ENCODE measurements around the gene CDH4. TPM values are rescaled to one million over a fixed set of nuclear protein-coding genes. Genes with fewer than 3 reads are reported as not detected.

Gene CDH4
- total RNA-seq, 1 experiment from 2014 or later, result 25.0 TPM

GRCh38 chr20:61360296-61360695, 108.2 kb downstream of the CDH4 start:
- Mint-ChIP-seq H3K27me3 (ENCODE audit: insufficient read depth, unreplicated experiment) (no peaks in the 10 kb centered on the region), H3K9me3 (ENCODE audit: unreplicated experiment) (no peaks in the 10 kb centered on the region), H3K27ac (ENCODE audit: low read depth, unreplicated experiment) (no peak overlapping the region), H3K4me3 (ENCODE audit: unreplicated experiment) (no peak overlapping the region), H3K4me1 (ENCODE audit: insufficient read depth, unreplicated experiment) (no peaks in the 10 kb centered on the region), H3K36me3 (ENCODE audit: insufficient read depth, unreplicated experiment) (peaks cover 11% of the 10 kb centered on the region)
- intact Hi-C loops (cut with micrococcal nuclease), result no loop called here
- ChIA-PET POLR2A (no interaction called here), CTCF (no interaction called here)
- BruUV-seq (replicated peaks), result no TSS peak
- no peak for DNase-seq (ENCODE audit: unreplicated experiment)
- TF ChIP-seq, protein P1, sequence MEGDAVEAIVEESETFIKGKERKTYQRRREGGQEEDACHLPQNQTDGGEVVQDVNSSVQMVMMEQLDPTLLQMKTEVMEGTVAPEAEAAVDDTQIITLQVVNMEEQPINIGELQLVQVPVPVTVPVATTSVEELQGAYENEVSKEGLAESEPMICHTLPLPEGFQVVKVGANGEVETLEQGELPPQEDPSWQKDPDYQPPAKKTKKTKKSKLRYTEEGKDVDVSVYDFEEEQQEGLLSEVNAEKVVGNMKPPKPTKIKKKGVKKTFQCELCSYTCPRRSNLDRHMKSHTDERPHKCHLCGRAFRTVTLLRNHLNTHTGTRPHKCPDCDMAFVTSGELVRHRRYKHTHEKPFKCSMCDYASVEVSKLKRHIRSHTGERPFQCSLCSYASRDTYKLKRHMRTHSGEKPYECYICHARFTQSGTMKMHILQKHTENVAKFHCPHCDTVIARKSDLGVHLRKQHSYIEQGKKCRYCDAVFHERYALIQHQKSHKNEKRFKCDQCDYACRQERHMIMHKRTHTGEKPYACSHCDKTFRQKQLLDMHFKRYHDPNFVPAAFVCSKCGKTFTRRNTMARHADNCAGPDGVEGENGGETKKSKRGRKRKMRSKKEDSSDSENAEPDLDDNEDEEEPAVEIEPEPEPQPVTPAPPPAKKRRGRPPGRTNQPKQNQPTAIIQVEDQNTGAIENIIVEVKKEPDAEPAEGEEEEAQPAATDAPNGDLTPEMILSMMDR (IDR thresholded peaks at IDR 0.05; ENCODE audit: unreplicated experiment), result no peak

GRCh38 chr20:61360940-61361339, 108.9 kb downstream of the CDH4 start:
- DNase-seq (ENCODE audit: unreplicated experiment), result no peak
- H3K27ac Mint-ChIP-seq (ENCODE audit: low read depth, unreplicated experiment), result no peak overlapping the region
- H3K27me3 Mint-ChIP-seq (ENCODE audit: insufficient read depth, unreplicated experiment), result no peaks in the 10 kb centered on the region
- BruUV-seq (replicated peaks), result no TSS peak
- H3K4me3 Mint-ChIP-seq (ENCODE audit: unreplicated experiment), result no peak overlapping the region
- peaks cover 6% of the 10 kb centered on the region for H3K36me3 Mint-ChIP-seq (ENCODE audit: insufficient read depth, unreplicated experiment)
- POLR2A ChIA-PET, result no interaction called here
- H3K9me3 Mint-ChIP-seq (ENCODE audit: unreplicated experiment), result no peaks in the 10 kb centered on the region
- no peaks in the 10 kb centered on the region for H3K4me1 Mint-ChIP-seq (ENCODE audit: insufficient read depth, unreplicated experiment)
- TF ChIP-seq, protein P1 (IDR thresholded peaks at IDR 0.05; ENCODE audit: unreplicated experiment), result no peak
- intact Hi-C loops (cut with micrococcal nuclease), result no loop called here
- CTCF ChIA-PET, result no interaction called here

- Mint-ChIP-seq H3K9me3 (ENCODE audit: unreplicated experiment) (no peaks in the 10 kb centered on the region), H3K4me1 (ENCODE audit: insufficient read depth, unreplicated experiment) (no peaks in the 10 kb centered on the region), H3K27me3 (ENCODE audit: insufficient read depth, unreplicated experiment) (no peaks in the 10 kb centered on the region), H3K27ac (ENCODE audit: low read depth, unreplicated experiment) (no peak overlapping the region), H3K4me3 (ENCODE audit: unreplicated experiment) (no peak overlapping the region), H3K36me3 (ENCODE audit: insufficient read depth, unreplicated experiment) (peaks cover 6% of the 10 kb centered on the region)
- BruUV-seq (replicated peaks), result no TSS peak
- ChIA-PET POLR2A (no interaction called here), CTCF (no interaction called here)
- DNase-seq (ENCODE audit: unreplicated experiment), result no peak
- intact Hi-C loops (cut with micrococcal nuclease), result no loop called here
- TF ChIP-seq, protein P1 (IDR thresholded peaks at IDR 0.05; ENCODE audit: unreplicated experiment), result no peak
Measured at GRCh38 chr20:61361501-61361900, 109.4 kb downstream of the CDH4 start.

DNA sequence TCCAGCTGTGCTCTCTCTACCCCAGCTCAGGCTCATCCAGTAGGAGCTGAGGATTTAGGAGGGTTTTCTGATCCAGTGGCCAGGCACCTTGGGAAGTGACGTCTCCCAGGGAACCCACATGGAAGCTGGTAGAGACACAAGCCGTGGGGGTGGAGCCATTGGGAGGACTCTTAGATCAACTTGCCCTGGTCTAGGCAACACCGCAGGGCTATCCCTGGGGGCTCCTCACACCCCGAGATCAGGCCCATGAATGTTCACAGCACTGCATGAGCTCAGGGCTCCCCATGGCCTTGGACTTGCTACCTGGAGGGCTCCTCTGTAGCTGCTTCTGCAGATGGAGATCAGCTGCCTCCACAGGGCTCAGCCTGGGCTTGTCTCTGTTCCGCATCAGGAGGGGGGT, 112.1 kb downstream of the CDH4 start:
- TF ChIP-seq, protein P1 (IDR thresholded peaks at IDR 0.05; ENCODE audit: unreplicated experiment), result no peak
- ChIA-PET CTCF (interaction anchor here (0.7 kb wide), 1 partner anchor 504 kb away, joined by 3 read pairs; no protein-coding TSS in a partner anchor), POLR2A (no interaction called here)
- Mint-ChIP-seq H3K4me1 (ENCODE audit: insufficient read depth, unreplicated experiment) (no peaks in the 10 kb centered on the region), H3K27me3 (ENCODE audit: insufficient read depth, unreplicated experiment) (no peaks in the 10 kb centered on the region), H3K4me3 (ENCODE audit: unreplicated experiment) (no peak overlapping the region), H3K27ac (ENCODE audit: low read depth, unreplicated experiment) (no peak overlapping the region), H3K9me3 (ENCODE audit: unreplicated experiment) (no peaks in the 10 kb centered on the region), H3K36me3 (ENCODE audit: insufficient read depth, unreplicated experiment) (peaks cover 18% of the 10 kb centered on the region)
- no TSS peak for BruUV-seq (replicated peaks)
- intact Hi-C loops (cut with micrococcal nuclease), result no loop called here
- no peak for DNase-seq (ENCODE audit: unreplicated experiment)

Data from MCF 10A (cell line).